Uterus (tissue), 2 donors: ENCODE data around the gene KRT33A.

Experiments
- POLR2A ChIP-seq, 2 donors: fragments of 450-650 bp; IDR thresholded peaks; one replicate each; pipeline ENCODE4 v1.6.1; 2016; ENCODE audit warnings: antibody characterized with exemption in 2 of 2, mild to moderate bottlenecking in 1 of 2, moderate library complexity in 1 of 2
- TF ChIP-seq, protein P1 (sequence below), 4 experiments: fragments of 200-600 bp in 2 of 4; fragments of 450-650 bp in 2 of 4; sonication (generic) in 2 of 4; IDR thresholded peaks; one replicate each; pipeline ENCODE4 v1.5.1; 2016 to 2019; ENCODE audit warnings: antibody characterized with exemption in 4 of 4, mild to moderate bottlenecking in 2 of 4, moderate library complexity in 1 of 4

DNA sequence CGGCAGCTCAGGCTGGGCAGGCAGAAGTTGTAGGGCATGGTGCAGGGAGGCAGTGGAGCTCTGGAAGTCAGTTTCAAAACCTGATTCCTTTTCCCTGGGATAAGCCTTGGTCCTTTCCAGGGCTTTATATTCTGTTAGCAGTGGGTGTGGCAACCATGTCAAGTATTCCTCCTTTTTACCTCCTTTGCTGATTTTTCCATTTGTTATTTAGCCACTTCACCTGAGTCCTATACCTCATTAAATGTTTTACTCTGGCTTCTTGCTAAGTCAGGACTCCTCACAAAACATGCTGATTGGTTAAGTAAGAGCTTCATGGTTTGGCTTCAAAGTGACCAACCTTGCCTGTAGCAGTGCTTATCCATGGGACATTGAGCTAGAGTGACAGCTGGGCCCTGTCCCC is 19.1 kb upstream of the KRT33A start, which contains the start of gene KRT33B:
- TF ChIP-seq, protein P1, sequence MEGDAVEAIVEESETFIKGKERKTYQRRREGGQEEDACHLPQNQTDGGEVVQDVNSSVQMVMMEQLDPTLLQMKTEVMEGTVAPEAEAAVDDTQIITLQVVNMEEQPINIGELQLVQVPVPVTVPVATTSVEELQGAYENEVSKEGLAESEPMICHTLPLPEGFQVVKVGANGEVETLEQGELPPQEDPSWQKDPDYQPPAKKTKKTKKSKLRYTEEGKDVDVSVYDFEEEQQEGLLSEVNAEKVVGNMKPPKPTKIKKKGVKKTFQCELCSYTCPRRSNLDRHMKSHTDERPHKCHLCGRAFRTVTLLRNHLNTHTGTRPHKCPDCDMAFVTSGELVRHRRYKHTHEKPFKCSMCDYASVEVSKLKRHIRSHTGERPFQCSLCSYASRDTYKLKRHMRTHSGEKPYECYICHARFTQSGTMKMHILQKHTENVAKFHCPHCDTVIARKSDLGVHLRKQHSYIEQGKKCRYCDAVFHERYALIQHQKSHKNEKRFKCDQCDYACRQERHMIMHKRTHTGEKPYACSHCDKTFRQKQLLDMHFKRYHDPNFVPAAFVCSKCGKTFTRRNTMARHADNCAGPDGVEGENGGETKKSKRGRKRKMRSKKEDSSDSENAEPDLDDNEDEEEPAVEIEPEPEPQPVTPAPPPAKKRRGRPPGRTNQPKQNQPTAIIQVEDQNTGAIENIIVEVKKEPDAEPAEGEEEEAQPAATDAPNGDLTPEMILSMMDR (IDR thresholded peaks at IDR 0.05) = no peak
- no peak for TF ChIP-seq POLR2A (IDR thresholded peaks at IDR 0.05)
